GM12873 (cell line): ENCODE measurements around the gene MYO7A.

Experiments
- CTCF ChIP-seq: IDR thresholded peaks from 2 replicates; pipeline ENCODE4 v1.5.1; 2012; ENCODE audit warnings: low read depth, mild to moderate bottlenecking, moderate library complexity, low read length, control low read depth; ENCODE audit not compliant: insufficient read depth; ENCODE audit errors: missing control alignments

The MYO7A gene

DNA sequence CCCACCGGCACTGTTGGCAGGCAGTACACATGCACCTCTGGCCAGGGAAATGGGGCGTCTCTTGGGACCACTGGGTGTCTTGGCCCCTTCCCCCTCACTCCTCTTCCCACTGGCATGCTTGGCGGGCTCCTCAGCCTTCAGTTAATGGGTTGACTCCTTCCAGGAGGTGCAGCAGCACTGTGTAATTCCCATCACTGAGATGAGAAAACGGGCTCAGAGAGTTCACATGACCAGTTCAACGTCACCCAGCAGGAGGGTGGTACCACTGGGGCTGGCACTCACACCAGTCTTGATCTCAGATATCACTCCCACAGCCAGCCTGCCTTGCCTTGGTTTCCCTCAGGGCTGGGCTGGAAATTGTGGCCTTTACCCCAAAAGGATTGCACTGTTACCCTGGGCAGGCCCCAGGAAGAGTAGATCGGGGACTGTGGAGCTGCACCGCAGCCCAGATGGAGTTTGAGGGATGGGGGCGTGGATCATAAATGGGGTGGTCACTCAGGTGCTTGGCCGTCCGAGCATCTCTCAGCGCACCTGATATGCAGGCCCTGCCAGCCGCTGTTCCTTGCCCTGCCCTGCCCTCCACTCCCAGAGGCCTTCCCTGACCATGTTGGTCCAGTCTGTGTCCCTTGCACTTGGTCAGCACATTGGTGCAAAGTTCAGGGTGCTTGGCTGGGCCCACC, 44.3 kb upstream of the MYO7A start:
- TF ChIP-seq CTCF = no peak

GRCh38 chr11:77084581-77085191, 43.4 kb upstream of the MYO7A start:
- TF ChIP-seq CTCF = no peak

DNA sequence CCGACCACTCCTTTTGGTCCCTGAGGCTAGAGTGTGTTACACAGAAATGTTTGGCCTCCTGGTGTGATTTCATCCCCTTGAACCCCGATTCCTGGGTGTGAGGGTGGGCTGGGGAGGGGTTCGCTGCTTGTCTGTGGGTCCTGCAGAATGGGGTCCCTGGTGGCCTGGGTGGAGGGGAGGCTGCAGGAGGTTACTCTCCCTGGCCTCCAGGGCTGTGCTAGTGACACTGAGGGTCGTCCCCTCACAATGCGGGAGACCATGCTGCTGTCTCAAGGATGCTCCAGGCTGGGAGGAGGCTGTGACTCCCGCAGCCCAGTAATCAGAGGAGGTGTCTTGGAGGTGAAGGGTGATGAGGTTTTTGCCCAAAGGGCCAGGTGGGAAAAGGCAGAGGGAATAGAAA, 42.4 kb upstream of the MYO7A start:
- TF ChIP-seq CTCF = no peak

DNA sequence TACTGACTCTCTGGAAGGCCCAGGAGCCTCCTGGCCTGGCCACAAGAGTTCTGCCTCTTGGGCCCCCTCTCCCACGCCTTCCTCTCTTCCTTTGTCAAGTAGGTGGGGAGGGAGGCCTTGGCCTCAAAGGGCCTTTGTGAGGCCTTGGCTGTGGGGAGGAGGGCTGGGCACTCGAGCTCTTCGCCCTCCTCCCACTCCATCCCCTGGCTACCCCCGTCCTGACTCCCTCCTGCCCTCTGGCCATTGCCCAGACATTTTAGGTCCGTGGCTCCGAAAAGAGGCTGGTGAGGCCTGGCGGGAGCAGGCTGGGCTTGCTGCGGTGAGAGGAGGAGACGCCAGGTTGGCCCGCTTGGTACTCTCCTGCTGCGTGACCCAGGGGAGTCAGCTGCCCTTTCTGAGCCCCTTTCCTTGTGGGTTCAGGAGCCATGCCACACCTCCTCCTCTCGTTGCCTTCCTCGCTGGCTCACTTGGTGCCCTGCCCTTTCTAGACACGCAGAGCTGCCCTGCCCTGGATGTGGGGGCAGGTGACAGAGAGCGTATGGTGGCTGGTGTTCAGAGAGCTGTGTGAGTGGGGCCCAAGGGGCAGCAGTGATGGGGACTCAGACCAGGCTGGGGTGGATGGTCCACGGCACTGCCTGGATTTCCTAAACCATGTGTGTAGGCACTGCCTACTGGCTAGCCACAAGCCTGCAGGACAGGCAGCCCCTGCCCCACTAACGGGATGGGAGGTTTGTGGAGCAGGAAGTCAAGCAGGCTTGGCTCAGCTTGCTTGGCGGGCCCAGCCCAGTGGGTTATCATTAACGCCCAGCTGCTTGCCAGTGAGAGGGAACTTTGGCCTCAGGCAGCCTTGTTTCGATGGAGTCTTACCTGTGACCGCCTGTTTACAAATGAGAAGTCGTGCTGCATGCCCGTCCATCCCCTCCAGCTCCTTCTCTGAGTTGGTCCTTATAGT, 41.2 kb upstream of the MYO7A start:
- no peak for TF ChIP-seq CTCF

DNA sequence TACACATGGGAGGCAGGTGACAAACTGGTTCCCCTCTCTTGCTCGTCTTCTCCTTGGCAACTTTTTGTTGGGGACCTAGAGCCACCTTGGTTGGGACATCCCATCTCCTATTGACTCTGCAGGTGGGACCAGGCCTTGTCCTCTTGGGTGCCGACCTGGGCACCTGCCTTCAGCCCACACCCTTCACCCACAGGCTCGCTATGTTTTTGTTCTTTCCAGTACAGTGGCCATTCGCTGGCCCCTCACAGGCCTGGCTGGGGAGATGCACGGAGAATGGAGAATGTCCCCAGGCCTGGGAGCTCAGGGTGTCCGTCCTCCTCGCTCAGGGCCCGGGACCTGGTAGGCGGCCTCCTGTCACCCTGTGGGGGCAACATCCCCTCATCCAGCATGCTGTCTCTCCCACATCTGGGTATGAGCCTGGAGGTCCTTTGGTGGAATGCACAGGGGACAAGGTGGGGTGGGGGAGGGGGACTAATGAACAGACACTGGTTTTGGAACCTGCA, 40.3 kb upstream of the MYO7A start:
- no peak for TF ChIP-seq CTCF

DNA sequence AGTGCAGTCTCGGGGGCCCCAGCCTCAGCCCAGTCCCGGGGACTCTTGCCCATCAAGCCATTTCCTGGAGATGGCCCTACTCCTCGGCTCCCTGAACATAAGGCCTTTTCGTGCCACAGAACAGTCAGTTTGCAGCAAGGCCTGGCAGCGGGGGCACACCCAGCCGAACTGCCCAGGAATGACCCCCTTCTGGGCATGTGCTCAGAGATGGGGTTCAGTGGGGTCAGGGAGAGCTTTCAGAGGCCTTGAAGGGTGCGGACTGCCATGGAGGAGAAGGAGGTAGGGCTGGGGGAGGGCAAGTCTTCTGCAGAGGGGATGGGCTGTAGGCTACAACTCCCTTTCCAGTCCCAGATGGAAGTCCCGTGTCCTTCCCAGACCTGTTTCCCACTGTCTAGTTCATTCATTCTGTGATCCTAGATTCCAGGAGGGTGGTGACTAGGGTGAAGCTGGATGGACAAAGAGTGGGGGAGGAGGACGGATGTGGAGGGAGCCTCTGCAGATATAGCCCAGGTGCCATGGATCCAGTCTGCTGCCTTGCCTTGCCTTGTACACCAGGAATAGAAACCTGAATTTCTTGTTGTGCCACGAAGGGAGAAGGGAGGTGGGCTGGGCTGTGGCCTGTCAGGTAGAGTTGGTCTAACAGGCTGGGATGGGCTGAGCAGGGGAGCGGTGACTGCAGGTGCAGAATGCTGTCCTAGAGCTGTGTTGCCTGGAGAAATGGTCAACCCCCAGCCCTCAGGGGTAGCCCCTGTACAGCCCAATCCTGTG, 39.6 kb upstream of the MYO7A start:
- TF ChIP-seq CTCF = no peak
